HG03159 (cell line): ENCODE results near the gene PRKCA.

Experiments
- ATAC-seq: cut with Tn5 transposase; IDR thresholded peaks from one replicate; pipeline ENCODE4 v1.9.1; 2021; ENCODE audit warnings: mild to moderate bottlenecking, moderate library complexity; ENCODE audit not compliant: unreplicated experiment

Gene PRKCA

DNA sequence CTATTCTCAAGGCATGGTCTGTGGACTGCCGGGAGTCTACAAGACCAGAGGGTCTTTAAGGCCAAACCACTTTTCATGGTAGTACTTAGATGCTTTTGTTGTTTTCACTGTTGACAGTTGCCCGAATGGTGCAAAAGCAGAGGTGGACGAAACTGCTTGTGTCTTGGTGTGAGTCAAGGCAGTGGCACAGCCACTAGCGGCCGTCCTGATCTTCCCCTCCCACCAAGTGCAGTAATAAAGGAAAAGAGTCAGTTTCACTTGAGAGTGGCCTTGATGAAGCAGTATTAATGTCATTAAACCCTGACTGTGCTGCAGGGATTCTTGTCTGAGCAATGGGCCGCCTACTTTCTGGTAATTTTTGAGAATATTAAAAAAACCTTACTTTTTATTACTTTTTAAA lies 109.1 kb downstream of the PRKCA start:
- ATAC-seq, result no peak

GRCh38 chr17:66412857-66413558 lies 110.6 kb downstream of the PRKCA start:
- ATAC-seq, result no peak

DNA sequence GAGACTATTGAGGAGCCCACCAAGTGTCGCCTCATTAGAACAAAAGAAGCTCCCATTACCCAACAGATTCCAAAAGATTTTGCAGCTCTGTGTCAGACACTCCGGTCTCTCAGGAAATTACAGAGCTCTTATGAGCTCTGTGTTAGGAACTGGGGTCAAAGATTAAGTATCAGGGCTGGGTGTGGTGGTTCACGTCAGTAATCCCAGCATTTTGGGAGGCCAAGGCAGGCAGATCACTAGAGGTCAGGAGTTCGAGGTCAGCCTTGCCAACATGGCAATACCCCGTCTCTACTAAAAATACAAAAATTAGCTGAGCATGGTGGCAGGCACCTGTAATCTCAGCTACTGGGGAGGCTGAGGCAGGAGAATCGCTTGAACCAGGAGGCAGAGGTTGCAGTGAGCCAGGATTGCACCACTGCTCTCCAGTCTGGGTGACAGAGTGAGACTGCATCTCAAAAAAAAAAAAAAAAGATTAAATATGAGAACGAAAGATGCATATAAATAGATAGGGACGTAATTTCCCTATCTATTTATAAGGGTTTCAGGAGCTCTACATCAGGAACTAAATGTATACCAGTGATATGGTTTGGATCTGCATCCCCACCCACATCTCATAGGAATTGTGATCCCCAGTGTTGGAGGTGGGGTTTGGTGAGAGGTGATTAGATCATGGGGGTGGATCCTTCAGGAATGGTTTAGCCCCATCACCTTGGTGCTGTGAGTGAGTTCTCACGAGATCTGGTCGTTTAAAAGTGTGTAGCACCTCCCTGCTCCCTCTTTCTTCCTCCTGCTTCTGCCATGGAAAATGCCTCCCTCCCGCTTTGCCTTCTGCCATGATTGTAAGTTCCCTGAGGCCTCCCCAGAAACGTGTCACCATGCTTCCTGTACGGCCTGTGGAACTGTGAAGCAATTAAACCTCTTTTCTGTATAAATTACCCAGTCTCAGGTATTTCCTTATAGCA lies 111.4 kb downstream of the PRKCA start:
- ATAC-seq, result no peak

DNA sequence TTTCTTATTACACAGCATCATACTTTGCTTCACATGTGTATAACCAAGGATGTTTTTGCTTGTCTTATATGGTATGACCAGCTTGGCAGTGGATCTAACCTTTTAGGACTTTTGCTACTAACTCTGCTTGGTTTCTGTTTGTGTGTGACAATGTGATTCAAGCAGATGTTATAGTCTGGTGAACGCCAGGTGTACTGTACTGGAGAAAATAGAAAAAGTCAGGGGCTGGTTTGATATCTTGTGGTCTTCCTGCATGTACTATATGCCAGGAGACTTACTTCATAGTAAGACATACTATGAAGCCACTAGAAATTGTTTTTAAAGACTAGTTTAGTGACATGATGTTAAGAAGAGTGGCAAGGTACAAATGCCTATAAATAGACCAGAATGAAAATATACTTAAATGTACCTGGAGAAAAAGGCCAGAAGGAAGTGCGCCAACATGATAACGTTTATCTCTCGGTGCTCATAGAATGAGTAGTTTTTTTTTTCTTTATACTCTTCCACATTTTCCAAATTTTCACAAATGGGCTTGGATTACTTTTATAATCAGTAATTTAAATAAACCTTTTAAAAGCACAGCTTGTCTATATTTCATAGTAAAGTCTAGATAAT lies 112.3 kb downstream of the PRKCA start:
- no peak for ATAC-seq

DNA sequence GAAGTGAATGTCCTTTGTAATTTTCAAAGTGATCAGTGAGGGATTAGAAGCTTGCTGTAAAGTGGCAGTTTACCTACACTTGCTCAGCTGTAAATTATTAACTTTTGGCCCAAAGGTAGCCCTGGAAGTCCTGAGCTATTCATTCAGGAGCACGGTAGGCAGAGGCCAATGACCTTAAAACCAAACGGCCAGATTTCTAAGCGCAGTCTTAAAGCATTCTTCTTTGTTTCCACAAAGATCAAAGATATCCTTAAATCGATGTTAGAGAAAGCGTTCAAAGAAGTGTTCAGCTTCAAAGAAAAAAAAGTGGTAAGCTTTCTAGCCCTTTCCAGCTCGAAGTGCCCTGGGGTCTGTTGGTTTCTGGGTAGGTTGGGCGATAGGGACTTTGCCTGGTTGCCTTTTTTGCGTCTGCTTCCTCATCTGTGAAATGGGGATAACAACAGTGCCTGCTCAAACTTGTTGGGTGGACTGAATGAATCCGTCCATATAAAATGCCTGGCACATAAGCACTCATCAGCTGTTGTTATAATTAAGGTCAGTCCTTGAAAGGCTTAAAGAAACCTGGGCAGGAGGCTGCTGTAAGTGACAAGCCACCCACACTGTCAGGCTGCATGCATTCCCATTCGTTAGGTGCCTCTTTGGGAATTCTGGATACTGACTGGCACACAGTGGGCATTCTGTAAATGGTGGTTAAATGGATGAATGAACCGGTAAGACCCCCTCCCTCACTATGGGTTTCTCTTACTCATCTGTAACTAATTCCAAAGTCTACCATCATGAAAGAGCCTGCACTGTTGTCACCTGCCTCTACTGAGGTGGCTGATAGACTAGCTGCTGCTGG lies 113.2 kb downstream of the PRKCA start:
- ATAC-seq, result no peak

- no peak for ATAC-seq
These were observed 114.0 kb downstream of the PRKCA start for GRCh38 chr17:66416207-66416940.

DNA sequence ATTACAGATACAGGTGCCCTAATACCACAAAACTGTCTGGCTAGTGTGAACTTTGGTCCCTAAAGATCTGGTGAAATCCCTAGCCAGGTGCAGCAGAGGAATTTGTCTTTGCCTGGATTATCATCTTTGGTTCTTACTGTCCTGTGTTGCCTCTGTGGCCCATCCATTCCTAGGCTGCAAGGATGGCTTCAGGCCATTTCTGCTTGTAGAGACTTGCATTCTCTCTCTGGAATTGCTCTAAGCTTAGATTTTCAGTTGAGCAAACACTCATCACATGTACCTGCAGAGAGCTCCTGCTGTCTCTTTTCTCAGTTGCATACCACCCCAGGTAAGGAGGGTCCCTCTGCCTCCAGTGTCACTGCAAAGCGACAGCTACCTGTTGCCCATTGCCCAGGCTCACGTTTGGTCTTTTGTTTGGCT lies 114.9 kb downstream of the PRKCA start:
- ATAC-seq, result no peak

DNA sequence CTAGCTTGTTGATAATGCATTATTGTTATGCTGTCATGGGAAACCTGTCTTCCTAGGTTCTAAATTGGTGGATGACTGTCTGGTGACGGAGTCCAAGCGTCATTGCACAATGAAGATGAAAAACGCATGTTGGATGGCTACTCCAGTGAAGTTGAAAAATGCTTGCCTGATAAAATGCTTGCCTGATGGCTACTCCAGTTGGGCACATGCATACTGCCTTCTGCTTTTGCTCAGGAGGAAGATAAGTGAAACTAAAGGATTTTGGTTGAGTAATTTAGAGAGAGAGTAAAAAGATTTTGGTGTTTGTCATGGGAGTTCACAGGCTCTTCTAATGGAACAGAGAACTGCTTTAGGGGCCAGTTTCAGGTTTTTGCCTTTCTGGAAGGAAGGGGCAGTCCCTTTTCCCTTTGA lies 118.6 kb downstream of the PRKCA start:
- ATAC-seq, result no peak

DNA sequence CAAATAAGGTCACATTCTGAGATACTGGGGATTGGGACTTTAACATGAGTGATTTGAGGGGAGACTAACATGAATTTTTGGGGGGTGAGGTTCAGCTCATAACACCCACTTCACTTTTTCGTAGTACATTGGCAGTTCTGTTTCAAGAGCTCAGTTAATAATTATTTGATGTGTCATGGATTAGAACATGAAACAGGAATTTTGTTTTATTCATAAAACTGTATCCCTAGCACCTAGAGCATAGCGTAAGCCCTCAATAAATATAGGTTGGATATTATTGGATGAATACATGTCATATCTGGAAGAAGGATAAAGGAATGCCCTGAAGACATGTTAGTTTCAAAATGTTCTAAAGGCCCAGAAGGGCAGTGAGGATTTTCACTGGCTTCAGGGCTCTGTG lies 119.8 kb downstream of the PRKCA start:
- ATAC-seq, result no peak

DNA sequence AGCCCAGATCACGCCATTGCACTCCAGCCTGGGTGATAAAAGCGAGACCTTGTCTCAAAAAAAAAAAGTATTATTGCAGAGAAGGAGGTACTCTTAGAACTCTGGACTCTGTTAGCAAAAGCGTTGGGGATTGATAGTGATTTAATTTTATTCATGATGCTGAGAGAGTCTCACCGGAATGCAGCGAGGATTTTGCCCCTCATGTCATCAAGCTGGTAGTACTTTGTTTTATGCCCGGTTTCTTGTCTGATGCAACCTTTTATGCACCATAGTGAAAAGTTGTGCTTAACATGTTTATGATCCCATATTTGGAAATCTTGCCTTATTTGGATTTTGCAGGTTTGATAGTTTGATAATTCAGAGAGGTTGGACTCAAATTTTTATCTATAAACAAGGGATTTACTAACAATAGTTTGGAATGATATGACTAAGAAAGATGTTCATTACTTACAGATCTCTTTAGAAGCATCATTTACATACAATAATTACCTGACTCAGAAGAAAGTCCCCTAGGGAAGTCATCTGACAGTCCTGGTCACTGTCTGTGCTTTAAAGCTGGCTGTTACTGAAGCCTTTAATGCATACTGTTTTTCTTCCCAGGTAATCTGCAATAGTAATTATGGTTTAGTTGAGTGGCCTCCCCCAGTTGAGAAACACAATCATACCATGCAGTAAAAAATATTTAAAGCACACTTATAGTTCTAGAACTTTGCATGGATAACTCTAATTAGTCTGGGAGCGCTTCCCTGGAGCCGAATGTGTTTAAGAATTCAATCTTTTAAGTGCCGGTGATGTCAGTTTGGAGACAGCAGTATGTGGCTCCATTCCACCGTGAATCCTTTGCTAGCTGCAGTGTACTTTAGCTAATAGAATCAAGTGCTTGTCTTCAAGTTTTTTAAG lies 120.9 kb downstream of the PRKCA start:
- no peak for ATAC-seq

DNA sequence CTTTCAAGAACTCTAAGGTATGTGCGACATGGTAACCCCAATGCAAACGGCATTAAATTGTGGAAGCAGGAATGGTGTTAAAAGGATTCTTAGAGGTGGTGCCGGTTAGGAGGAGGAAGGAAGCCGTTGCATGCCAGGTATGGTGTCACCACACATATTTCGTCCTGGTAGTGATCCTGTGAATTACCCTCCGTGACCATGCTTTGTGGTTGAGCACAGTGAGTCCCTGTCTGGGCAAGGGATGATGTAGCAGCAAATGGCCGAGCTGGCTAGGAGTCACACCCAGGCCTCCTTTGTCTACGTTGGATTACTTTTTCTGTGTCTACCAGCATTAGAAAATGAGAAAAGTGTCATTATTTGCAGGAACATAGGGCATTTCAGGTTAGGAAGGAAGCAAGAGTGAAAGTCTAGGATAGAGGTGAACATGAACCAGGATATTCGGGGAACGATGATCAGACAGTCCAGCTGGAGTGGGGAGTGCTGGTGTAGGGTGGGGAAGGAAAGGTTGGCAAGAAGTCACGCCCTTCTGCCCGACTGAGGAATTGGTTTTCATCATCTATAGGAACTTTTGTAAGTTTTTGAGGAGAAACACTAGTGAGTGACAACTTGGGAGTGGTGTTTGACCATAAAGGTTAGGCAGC lies 123.5 kb downstream of the PRKCA start:
- no peak for ATAC-seq

- ATAC-seq, result no peak
These were observed 124.1 kb downstream of the PRKCA start for GRCh38 chr17:66426397-66427033.

- no peak for ATAC-seq
These were observed 124.7 kb downstream of the PRKCA start for GRCh38 chr17:66427134-66427533.

GRCh38 chr17:66429680-66430079 lies 127.3 kb downstream of the PRKCA start:
- no peak for ATAC-seq

DNA sequence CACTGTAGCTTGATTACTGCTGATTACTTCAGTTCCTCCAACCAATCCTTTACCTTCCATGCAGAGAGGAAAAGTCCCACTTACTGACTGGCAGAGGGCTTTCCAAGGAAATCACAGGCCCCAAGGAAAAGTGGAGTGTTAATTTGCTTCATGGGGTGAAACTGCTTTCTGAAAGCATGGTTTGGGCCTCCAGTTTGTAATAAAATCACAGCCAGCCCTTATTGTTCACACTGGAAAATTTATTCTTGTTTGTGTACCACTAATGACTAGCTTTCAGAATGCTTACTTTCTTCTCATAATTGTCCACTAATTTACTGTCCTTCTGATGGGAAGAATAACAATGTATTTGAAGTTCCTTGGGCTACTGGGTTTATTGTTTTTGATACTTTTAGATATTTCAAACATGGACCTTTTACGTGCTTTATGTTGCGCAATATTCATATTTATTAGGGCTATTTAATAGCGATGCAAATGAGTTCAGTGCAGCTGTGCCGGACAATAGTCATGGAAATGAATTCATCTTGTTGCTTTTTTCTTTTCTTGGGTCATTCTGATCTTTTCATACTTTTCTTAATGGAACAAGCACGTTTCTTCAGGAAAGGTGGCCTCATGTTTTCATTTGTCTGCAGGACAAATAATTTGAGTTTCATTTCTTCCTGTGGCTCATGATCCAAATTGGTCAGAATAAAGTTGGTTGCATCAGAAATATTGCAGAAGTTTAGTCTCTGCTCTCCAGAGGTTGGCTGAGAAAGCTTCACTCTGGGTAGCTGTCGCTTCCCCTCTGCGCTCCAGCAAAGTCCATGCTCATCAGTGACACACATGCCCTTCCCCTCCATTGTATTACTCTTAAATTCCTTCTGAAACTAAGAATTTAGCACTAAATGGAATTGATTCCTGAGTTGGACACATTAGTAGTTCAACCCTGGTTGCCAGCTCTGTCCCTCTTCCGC lies 128.7 kb downstream of the PRKCA start:
- ATAC-seq, result no peak

DNA sequence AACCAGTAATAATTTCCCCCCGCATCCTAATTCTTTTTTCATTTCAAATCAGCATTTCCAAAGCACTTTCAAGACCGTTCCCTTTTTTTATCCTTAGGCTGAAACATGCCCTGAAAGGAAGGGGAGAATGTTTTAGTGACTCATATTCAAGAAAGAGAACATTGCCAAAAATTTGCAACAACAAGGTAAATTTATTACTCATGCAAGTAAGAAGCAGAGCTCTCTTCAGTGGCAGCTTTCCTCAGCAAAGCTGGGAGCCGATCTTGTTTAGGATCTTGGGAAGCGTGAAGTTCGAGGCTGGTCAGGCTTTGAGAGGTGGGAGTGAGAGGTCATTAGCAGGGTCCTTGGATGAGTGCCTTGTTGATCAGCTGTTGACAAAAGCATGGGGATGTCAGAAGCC lies 129.5 kb downstream of the PRKCA start:
- no peak for ATAC-seq

GRCh38 chr17:66432411-66432957 lies 130.1 kb downstream of the PRKCA start:
- ATAC-seq, result no peak
